Non-pigmented ciliary epithelial cell (primary cell): ENCODE data around the gene CMC4.

Experiments used
- DNase-seq: peaks from one replicate; pipeline ENCODE4 v3.0.0-alpha.2; 2010; ENCODE audit warnings: low read depth

The CMC4 gene, protein sequence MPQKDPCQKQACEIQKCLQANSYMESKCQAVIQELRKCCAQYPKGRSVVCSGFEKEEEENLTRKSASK

DNA sequence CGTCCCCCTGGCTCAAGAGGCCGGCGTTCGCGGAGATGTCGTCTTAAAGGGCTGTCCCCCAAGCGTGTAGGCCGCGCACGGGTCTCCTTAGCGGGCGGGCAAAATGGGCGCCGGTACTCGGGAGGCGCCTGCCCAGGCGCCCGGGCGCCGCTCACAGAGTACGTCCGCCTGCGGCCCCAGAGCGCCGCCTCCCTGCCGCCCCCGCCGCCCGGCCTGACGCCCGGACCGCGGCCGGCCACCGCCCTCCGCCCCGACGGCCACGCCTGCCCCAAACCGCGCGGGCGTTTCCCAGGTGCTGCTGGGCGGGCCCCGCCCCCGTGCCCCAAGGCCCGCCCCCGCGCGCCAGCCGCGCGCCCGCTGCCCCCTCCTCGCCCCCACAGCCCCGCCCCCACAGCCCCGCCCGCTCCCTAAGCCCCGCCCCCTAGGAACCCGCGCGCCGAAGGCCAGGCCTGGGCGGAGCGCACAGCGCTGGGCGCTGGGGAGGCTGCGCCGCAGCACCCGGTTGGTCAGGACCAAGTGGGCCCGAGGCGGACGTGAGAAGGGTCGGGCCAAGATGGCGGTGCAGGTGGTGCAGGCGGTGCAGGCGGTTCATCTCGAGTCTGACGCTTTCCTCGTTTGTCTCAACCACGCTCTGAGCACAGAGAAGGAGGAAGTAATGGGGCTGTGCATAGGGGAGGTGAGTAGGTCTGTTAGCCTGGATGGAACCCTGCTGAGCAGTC lies at the start of gene CMC4, which contains the start of the genes BRCC3 and MTCP1:
Gene CMC4 (minus strand): TSS at position 162 of the 719 bp plus-strand sequence. CDS start 7,113 bp downstream, outside the sequence.
Gene BRCC3 (plus strand): TSS at position 534 of the 719 bp plus-strand sequence. CDS start 20 bp downstream, at position 554.
Gene MTCP1 (minus strand): TSS at position 162 of the 719 bp plus-strand sequence. CDS start 5,126 bp downstream, outside the sequence.
- no peak for DNase-seq

DNA sequence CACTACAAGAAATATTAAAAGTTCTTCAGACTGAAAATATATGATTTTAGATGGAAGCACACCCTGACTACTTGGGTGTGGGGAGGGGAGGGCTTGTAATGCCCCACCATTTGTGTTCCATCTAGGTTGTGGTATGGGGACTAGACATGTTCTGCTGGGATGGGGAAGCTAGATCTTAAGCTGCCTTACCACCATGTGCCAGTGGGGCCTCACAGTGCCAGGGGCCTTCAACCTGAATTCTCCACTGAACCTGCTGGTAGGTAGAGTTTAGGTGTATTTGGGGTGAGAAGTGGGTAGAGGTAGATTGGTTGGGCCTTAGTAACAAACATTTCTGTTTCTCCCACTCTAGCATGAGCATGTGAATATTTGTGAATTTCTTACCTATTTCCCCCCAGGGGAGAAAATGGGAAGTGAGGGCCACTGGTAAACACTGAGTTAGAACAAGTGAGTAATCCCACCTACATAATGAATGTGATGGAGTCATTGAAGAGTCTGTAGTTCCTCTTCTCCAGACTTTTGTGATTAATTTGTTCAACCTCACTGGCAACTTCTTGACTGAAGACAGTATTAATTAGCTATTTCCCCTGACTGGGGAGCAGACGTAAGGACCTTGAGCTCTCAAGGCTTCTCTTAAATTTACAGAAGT lies 44.4 kb upstream of the CMC4 start:
- DNase-seq: no peak

DNA sequence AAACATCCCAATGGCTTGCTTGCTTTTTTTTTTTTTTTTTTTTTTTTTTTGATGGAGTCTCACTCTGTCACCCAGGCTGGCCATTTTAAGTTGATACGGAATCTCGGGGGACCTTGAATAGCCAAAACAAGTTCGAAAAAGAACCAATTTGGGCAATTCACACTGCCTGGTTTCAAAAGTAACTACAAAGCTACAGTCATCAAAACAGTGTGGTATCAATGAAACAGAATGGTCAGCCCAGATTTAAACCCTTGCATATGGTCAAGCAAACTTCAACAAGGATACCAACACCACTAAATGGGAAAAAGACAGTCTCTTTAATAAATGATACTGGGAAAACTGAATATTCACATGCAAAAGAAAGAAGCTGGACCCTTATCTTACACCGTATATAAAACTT lies 42.2 kb upstream of the CMC4 start:
- DNase-seq: no peak

DNA sequence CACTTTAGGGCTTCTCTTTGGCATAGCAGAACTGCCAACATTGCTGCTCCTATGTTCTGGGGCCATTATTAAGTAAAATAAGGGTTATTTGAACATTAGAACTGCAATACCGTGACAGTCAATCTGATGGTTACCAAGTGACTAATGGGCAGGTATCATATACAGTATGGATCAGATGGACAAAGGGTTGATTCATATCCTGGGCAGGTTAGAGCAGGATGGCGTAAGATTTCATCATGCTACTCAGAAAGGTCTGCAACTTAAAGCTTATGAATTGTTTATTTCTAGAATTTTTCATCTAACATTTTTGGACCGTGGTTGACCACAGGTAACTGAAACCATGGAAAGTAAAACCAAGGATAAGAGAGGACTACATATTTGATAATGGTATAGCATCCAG lies 41.2 kb upstream of the CMC4 start:
- no peak for DNase-seq

DNA sequence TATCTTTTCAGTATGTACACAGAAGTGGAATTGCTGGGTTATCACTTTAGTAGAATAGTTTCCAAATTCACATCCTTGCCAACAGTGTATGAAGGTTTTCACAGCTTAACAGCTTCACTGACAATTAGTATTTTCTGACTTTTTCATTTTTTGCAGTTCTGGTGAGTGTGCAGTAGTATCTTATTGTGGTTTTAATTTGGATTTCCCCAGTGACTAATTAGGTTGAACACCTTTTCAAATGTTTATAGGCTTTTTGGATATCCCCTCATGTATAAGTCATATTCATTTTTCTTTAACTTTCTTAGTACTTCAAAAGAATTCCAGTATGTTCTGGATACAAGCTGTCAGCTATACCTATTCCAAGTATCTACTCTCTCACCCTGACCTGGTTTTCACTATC lies 37.5 kb upstream of the CMC4 start:
- DNase-seq: no peak

DNA sequence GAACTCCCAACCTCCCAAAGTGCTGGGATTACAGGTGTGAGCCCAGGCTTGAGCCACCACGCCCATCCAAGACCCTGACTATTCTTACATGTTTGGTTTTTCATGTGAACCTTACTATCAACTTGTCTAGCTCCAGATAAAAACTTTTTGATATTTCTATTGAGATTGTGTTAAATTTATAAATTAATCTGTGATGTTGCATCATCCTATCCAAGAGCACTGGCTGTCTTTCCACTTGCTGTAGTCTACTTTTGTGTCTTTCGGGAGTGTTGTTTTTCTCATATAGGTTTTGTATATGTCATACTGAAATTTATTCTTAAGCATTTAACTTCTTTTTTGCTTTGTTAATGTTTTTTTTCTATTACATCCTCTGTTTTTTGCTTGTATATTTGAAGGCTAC lies 35.0 kb upstream of the CMC4 start:
- DNase-seq: no peak

DNA sequence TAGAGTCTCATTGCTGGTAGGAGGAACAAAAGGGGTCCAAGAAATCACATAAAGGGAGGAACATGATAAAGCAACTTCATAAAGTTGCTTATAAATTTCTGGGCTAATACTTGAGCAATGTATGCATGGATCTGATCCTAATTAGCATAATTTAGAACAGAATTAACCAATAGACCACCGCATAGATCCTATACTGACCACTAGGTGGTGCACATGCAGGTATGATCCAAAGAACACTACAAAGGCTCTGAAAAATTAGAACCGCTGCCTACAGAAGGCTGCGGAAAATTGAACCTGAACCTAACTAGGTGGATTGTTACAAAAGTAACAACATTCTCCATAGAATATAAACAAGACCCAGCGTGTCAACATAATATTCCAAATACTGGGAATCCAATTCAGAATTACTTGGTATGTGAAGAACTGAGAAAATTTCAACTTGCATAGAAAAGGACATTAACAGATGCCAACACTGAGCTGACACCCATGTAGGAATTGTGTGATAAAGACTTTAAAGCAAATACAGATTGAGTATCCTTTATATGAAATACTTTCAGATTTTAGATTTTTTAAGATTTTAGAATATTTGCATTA lies 23.6 kb upstream of the CMC4 start:
- DNase-seq: no peak

DNA sequence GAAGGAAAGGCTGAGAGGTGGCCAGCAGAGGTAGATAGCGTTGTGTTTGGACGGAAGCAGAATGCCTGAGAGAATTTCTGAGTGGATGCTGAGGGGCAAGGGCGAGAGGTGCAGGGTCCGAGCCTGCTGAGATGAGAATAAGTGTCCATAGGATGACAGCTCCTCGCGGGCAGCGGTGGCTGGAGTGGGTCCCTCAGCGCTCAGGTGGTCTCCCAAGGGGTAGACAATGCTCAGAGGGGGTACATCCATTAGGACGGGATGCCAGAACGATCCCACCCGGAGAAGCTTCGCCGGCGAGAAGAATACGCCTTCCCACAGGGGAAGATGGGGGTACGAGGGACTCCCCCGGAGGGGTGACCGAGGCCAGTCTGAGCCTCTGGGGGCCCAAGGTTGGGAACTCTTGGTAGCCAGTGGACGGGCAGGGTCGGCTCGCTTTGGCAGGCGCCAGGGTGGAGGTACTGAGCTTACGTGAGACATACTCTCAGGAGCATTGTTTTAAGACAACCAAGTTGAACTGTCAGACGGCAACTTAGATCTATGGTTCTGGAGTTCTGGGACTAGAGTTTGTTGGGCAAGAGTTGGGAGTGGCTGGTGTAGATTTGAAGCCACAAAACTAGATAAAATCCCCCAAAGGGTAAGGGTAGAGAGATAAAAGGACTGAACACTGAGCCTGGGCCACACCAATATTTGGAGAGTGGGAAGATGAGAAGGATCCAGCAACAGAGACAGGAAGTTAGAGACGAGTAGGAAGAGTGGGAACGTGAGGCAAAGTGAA lies 16.2 kb upstream of the CMC4 start:
- no peak for DNase-seq

DNA sequence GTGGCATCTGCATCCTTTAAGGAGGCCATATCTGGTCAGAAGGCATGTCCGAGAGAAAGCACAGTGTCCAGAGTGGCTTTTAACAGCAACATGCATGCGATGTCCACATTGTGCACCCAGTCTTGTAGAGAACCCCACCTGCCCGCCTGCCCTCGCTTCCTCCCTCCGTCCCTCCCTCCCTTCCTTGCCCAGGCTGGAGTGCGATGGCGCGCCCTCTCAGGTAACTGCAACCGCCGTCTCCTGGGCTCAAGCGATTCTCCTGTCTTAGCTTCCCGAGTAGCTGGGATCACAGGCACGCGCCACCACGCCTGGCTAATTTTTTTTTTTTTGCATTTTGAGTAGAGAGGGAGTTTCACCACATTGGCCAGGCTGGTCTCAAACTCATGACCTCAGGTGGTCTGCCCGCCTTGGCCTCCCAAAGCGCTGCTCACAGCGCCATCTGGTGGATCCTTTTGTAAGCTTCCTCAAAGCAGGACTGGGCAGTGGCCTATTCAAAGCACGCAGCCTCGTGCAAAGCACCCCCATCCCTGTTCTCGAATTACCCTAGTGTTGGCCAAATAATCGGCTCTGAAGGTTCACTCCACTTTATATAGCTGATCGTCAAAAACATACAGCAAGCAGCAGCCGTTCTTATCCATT lies 15.4 kb upstream of the CMC4 start:
- no peak for DNase-seq

DNA sequence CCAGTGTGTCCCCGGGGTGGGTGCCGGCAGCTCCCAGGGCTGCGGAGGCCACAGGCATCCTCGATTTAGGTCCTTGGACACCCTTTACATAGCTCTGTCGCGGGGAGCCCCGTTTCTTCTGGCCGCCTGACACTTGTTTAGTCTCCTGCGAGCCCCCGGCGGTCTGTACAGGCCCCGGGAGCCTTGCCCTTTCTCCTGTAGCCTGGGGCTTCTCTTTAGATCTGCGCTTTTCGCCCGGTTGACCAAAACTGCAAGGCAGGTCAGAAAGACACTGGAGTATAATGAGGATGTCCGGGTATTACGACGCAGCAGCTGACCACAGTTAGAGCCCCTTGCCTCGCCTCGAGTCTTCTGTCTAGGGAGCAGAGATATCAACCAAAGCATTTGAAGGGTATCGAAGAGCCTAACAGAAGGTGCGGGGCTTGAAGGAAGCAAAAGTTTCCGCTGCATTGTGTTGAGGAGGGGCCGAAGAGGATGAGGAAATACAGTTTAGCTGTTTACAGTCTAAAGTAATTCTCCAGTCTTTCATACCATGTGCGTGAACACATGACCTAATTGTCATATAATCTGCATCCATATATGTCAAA lies 851 bp upstream of the CMC4 start:
- no peak for DNase-seq

DNA sequence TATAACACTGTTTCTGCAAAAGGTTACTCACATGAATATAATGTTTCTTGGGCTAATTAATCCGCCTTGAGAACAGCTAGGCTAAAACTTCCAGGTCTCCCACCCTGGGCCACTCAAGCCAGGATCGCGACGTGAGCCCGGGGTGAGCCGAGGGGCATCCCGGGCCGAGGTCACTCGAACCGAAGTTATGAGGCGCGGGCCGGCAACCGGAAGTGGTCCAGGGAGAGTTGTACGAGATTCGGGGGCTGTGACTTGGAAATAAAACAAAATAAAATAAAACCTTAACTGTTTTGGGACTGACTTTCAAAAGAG lies 317 bp downstream of the CMC4 start:
- DNase-seq: no peak

DNA sequence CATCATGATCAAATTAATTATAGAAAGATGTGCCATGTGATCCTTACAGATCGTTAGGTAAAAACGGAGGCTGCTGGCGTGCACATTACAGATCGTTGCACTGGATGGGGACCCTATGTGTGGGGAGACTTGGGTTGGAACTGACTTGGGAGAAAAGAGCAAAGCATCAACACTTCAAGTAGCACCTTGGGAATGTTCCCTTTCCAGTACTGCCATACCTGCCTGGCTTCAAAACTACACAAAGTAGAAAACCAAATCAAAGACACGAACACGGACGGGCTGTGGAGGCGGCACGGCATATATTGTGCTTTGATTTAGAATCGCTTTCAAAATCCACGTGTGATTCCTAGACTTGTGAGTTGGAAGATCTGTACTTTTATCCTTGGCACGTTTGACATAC lies 898 bp downstream of the CMC4 start:
- DNase-seq: no peak

DNA sequence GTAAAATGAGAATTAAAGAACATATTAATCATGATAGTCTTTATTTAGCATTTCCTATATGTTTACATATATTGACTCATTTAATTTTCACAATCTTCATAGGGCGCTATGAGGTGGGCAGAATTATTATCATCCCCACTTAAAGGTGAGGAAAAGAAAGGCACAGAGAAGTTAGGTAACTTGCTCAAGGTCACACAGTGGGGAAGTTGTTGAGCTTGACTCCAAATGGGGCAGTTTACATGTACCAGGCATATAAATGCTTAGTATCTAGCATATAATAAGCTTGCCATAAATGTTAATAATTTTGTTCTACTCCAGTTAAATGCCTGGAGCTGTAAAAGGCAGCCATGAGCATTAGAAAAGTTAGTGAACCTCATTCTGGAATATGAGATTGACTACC lies 1.5 kb downstream of the CMC4 start:
- no peak for DNase-seq

DNA sequence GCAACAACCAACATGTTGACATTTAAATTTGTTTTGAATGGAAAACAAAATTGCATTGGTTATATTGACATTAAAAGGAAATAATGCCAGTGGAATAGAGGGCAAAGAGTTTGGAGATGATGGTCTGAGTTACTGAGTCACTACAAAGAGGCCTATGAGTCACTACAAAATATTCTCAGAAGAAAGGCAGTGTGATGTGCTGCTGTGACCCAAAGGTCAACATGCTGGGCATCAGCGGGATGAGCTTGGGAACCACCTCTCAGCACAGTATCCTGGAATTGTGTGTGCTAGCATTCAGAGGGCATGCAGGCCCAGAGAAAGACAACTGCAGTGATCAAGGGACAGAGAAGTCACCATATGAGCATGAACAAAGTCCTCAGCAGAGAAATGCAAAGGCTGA lies 2.8 kb downstream of the CMC4 start:
- DNase-seq: peak; percentile 13

DNA sequence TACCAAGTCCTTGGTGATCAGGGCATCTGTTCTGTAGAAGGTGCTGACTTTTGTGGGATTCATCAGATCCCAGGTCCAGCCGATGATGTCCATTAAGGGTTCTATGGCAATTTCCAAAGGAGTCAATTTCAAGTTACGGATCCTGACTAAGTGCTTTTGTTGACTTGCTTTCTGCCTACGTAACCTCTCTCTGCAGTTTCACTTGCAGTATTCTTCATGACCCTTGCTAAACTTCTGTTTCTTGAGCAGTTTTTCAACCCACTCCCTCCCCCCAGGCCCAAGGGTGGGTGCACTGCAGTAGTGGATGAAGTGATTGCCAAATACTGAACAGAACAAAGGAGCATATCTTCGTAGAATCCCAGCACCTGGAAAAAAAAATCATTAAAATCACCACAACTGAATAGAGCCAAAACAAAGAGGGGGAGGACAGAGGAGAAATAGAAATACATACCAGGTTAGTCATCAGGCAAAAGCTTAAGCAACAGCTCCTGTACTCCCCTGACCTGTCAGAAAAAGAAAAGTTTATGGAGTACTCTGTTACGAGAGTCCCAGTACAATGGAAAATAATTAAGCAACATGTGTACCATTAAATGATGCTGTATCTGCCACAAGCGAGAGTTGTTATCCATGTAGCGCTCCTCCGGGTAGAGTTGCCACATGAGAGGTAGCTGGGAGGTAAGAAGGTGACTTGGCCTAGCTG lies 5.8 kb downstream of the CMC4 start:
- DNase-seq: peak; percentile 9

DNA sequence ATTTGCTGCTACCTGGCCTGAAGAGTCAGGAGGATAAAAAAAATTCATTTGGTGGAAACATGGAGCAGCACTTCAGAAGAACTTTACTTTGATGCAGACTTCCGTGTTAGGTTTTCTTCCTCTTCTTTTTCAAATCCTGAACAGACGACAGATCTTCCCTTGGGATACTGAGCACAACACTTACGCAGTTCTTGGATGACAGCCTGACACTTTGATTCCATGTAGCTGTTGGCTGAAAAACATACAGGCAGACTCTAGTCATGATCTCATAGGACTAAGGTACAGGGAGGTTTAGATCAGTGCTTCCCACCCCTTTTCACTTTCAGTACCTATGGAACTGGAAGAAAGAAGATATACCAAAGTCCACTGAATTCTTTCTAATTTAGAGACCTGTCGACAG lies 9.2 kb downstream of the CMC4 start:
- DNase-seq: no peak

DNA sequence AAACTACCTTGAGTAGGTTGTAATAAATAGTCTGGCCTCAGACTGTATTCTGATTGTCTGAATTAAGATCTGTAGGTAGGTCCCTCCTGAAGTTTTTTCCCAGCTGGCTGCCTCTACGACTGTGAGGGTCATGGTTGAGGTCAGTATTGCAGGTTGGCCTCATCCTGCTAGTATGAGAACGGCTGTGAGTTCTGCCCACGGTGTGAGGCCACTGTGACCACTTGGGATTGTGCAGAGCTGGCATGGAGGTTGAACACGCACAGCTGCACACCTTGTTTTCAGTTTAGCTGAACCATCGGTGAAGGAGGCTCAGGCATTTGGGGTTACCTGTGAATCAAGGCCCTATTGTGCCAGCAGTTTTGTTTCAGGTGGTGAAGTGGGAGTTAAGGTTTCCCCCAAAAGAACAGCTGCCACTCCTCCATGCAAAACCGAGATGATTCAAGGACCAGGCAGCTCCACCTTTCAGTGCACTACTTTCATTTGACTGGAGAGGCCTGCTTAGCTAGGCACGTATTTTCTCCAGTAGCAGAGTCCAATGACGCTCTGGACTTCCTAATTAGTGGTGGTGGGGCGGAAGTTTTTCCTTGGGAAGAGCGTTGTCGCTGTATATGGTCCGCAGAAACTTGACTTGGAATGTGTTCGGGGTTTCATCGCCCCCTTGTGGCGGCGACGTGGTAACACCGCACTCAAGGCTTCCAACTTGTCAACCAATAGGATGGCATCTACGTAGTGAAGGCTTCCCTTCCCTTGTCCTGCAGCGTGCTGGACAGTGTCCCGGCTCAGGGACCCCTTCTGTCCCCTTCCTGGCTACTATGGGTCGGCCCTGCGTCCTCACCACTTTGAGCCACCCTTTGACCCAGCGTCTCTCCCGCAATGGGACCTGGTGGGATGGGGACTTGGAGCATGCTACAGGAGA lies 13.8 kb downstream of the CMC4 start:
- peak; percentile 15 for DNase-seq

DNA sequence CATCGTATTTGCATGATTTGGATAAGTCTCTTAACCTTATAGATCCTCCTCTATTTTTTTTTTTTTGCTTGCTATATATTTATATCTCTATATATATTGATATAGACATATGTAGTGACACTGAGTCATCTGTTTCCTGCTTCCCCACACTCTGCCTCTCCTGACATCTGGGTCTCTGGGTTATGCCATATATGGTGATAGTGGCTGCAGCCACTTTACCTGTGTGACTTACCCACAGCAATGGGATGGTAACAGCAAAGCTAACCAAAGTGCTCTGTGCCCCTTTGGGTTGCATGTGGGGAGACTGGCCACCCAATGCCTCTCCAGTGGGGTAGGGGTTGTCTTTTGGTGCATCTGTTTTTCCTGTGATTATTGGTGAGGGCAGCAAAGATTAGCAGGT lies 14.5 kb downstream of the CMC4 start:
- DNase-seq: no peak

DNA sequence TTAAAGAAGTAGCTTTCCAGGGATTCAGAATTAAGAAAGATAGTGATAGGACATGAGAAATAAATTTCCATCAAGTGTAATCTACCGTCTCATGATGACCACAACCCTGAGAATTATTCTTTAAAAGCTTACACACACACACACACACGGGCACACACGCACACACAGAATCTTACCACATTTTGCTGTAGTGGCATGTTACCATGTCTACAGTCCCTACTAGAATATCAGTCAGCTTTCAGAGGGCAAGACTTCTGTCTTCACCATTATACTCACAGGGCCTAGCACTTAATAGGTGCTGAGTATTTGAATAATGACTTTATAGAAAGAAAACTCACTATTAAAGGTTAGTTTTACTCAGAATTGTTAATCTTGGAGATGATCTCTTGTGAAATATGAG lies 15.4 kb downstream of the CMC4 start:
- DNase-seq: no peak

DNA sequence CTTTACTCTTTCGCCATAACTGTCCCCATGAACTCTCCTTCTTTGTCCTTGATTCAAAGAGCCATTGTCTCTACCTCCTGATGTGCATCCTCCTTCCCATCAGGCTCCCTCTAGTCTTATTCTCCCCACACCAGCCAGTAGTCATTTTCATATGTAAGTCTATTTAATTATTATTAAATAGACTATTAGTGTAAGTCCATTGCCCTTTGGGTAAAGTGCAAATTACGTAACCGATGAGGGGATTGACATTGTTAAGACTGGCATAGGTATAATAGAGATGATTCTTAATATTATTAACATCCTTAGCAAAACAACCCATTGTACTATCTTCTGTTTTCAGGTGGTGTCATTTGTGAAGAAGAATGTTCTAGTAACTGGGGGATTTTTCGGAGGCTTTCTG lies 16.7 kb downstream of the CMC4 start:
- DNase-seq: no peak
